ENCODE data around the gene AGMO.
"Not testable (repeated sequence)": the region's sequence is repeated elsewhere in the genome, so short reads cannot be mapped to it uniquely, and the experiment has no call there.

The AGMO gene

GRCh38 chr7:15555381-15555859, 6.4 kb downstream of the AGMO start:
- Histone ChIP-seq H3K27me3 (ENCODE audit: low read depth, low read length) (no peaks in the 10 kb centered on the region), H3K4me2 (ENCODE audit: low read length) (no peak overlapping the region), H3K79me2 (ENCODE audit: low read length) (no peaks in the 10 kb centered on the region), H3K9ac (ENCODE audit: low read length) (no peak overlapping the region), H3K9me3 (ENCODE audit: insufficient read depth, low read length) (no peaks in the 10 kb centered on the region), H2AFZ (ENCODE audit: low read depth, low read length) (no peak overlapping the region), H3K4me1 (ENCODE audit: low read length) (peaks cover 29% of the 10 kb centered on the region), H3K4me3 (ENCODE audit: low read length) (no peak overlapping the region), H3K36me3 (replicated peaks; ENCODE audit: low read depth, low read length) (no peaks in the 10 kb centered on the region), H4K20me1 (ENCODE audit: insufficient read depth, low read length) (no peaks in the 10 kb centered on the region), H3K27ac (ENCODE audit: low read length) (no peak overlapping the region)
- TF ChIP-seq EZH2phosphoT487 (IDR thresholded peaks at IDR 0.05; ENCODE audit: low read depth) (no peak), CTCF (IDR thresholded peaks at IDR 0.05; ENCODE audit: low read depth, low read length) (peak; percentile 50)

- Histone ChIP-seq H3K36me3 (replicated peaks; ENCODE audit: low read depth, low read length) (no peaks in the 10 kb centered on the region), H4K20me1 (ENCODE audit: insufficient read depth, low read length) (no peaks in the 10 kb centered on the region), H3K9me3 (ENCODE audit: insufficient read depth, low read length) (no peaks in the 10 kb centered on the region), H3K27me3 (ENCODE audit: low read depth, low read length) (no peaks in the 10 kb centered on the region), H3K9ac (ENCODE audit: low read length) (no peak overlapping the region), H3K4me1 (ENCODE audit: low read length) (peaks cover 29% of the 10 kb centered on the region), H3K4me2 (ENCODE audit: low read length) (no peak overlapping the region), H2AFZ (ENCODE audit: low read depth, low read length) (no peak overlapping the region), H3K4me3 (ENCODE audit: low read length) (no peak overlapping the region), H3K27ac (ENCODE audit: low read length) (no peak overlapping the region), H3K79me2 (ENCODE audit: low read length) (no peaks in the 10 kb centered on the region)
- TF ChIP-seq CTCF (IDR thresholded peaks at IDR 0.05; ENCODE audit: low read depth, low read length) (no peak), EZH2phosphoT487 (IDR thresholded peaks at IDR 0.05; ENCODE audit: low read depth) (no peak)
Measured at GRCh38 chr7:15554744-15555143, 7.1 kb downstream of the AGMO start.

- TF ChIP-seq CTCF (IDR thresholded peaks at IDR 0.05; ENCODE audit: low read depth, low read length) = no peak
- TF ChIP-seq EZH2phosphoT487 (IDR thresholded peaks at IDR 0.05; ENCODE audit: low read depth) = no peak
- Histone ChIP-seq H3K36me3 (replicated peaks; ENCODE audit: low read depth, low read length) (no peaks in the 10 kb centered on the region), H3K4me1 (ENCODE audit: low read length) (peaks cover 29% of the 10 kb centered on the region), H2AFZ (ENCODE audit: low read depth, low read length) (no peak overlapping the region), H3K27me3 (ENCODE audit: low read depth, low read length) (no peaks in the 10 kb centered on the region), H3K9me3 (ENCODE audit: insufficient read depth, low read length) (no peaks in the 10 kb centered on the region), H3K27ac (ENCODE audit: low read length) (no peak overlapping the region), H3K4me3 (ENCODE audit: low read length) (no peak overlapping the region), H3K9ac (ENCODE audit: low read length) (no peak overlapping the region), H3K79me2 (ENCODE audit: low read length) (no peaks in the 10 kb centered on the region), H3K4me2 (ENCODE audit: low read length) (peak overlapping the region; percentile 42), H4K20me1 (ENCODE audit: insufficient read depth, low read length) (no peaks in the 10 kb centered on the region)
Measured at GRCh38 chr7:15554081-15554480, 7.7 kb downstream of the AGMO start.

GRCh38 chr7:15547320-15547719, 14.5 kb downstream of the AGMO start:
- not testable (repeated sequence) for H3K9ac ChIP-seq (ENCODE audit: low read length); H3K27me3 ChIP-seq (ENCODE audit: low read depth, low read length); H2AFZ ChIP-seq (ENCODE audit: low read depth, low read length); H3K79me2 ChIP-seq (ENCODE audit: low read length); H4K20me1 ChIP-seq (ENCODE audit: insufficient read depth, low read length); H3K36me3 ChIP-seq (replicated peaks; ENCODE audit: low read depth, low read length); H3K4me1 ChIP-seq (ENCODE audit: low read length); H3K27ac ChIP-seq (ENCODE audit: low read length); H3K4me2 ChIP-seq (ENCODE audit: low read length); H3K4me3 ChIP-seq (ENCODE audit: low read length); H3K9me3 ChIP-seq (ENCODE audit: insufficient read depth, low read length)

Data from OCI-LY3 (cell line).